PC-9 (cell line): ENCODE measurements around the gene SPATA21. TPM values are rescaled to one million over a fixed set of nuclear protein-coding genes. Genes with fewer than 3 reads are reported as not detected.
"Not testable (repeated sequence)": the region's sequence is repeated elsewhere in the genome, so short reads cannot be mapped to it uniquely, and the experiment has no call there.

Experiments
- BruUV-seq: library from RNA; stranded (reverse); fragments of 400-500 nt; replicated peaks from 2 replicates; lab custom pipeline; 2021; lab: Mats Ljungman, UMichigan
- CTCF ChIA-PET: fragments of 300-600 bp; sonication (Branson Sonifier 250); formaldehyde crosslinking; loops from one replicate; lab custom pipeline; 2022; ENCODE audit warnings: antibody characterized with exemption; lab: Charles Lee
- POLR2A ChIA-PET: fragments of 300-600 bp; sonication (Branson Sonifier 250); formaldehyde crosslinking; loops from one replicate; lab custom pipeline; 2022; ENCODE audit warnings: antibody characterized with exemption; ENCODE audit not compliant: unreplicated experiment; lab: Charles Lee
- DNase-seq, 2 experiments: peaks; one replicate each; pipeline versions ENCODE4 v3.0.0 to v3.0.0-alpha.2; 2015 to 2022; ENCODE audit warnings: mixed read lengths in 1 of 2
- H2AFZ ChIP-seq: fragments of 200-600 bp; sonication (generic); 2 replicates; pipeline ENCODE4 v1.8.1; 2017; ENCODE audit warnings: antibody characterized with exemption
- H3F3A ChIP-seq: fragments of 200-600 bp; sonication (generic); 2 replicates; pipeline ENCODE4 v1.8.1; 2017; ENCODE audit warnings: antibody characterized with exemption, mild to moderate bottlenecking, low read depth; ENCODE audit not compliant: insufficient read depth
- H3K27ac ChIP-seq: fragments of 200-600 bp; sonication (generic); 2 replicates; pipeline ENCODE4 v1.6.1; 2016; ENCODE audit warnings: mixed run types
- H3K27me3 ChIP-seq: fragments of 200-600 bp; sonication (generic); 2 replicates; pipeline ENCODE4 v1.6.1; 2016; ENCODE audit warnings: low read depth, mixed run types; ENCODE audit not compliant: insufficient read depth
- H3K36me3 ChIP-seq: fragments of 200-600 bp; sonication (generic); 2 replicates; pipeline ENCODE4 v1.6.1; 2016; ENCODE audit warnings: low read depth, mixed run types
- H3K4me1 ChIP-seq: fragments of 200-600 bp; sonication (generic); replicated peaks from 2 replicates; pipeline ENCODE4 v1.6.1; 2016; ENCODE audit warnings: mixed run types; ENCODE audit not compliant: insufficient read depth
- H3K4me2 ChIP-seq: fragments of 200-600 bp; sonication (generic); 2 replicates; pipeline ENCODE4 v1.6.1; 2017; ENCODE audit warnings: mixed run types
- H3K4me3 ChIP-seq: fragments of 200-600 bp; sonication (generic); 2 replicates; pipeline ENCODE4 v1.6.1; 2016; ENCODE audit warnings: mixed run types
- H3K79me2 ChIP-seq: fragments of 200-600 bp; sonication (generic); 2 replicates; pipeline ENCODE4 v1.6.1; 2017; ENCODE audit warnings: low read depth, mixed run types
- H3K9me2 ChIP-seq: fragments of 200-600 bp; sonication (generic); 2 replicates; pipeline ENCODE4 v1.8.1; 2017; ENCODE audit warnings: mild to moderate bottlenecking; ENCODE audit not compliant: insufficient read depth
- H3K9me3 ChIP-seq: fragments of 200-600 bp; sonication (generic); 2 replicates; pipeline ENCODE4 v1.8.1; 2016; ENCODE audit warnings: low read depth; ENCODE audit not compliant: insufficient read depth
- H4K20me1 ChIP-seq: fragments of 200-600 bp; sonication (generic); 2 replicates; pipeline ENCODE4 v1.8.1; 2017; ENCODE audit not compliant: insufficient read depth
- CTCF ChIP-seq: fragments of 200-600 bp; sonication (generic); conservative IDR thresholded peaks from 2 replicates; pipeline ENCODE4 v1.6.1; 2017; ENCODE audit warnings: mixed run types, antibody characterized with exemption, mild to moderate bottlenecking, moderate library complexity
- EZH2 ChIP-seq: fragments of 200-600 bp; sonication (generic); IDR thresholded peaks from 2 replicates; pipeline ENCODE4 v1.8.0; 2017; ENCODE audit warnings: antibody characterized with exemption, low read depth
- intact Hi-C: fragments of 100-400 bp; cut with micrococcal nuclease; formaldehyde crosslinking; loops from one replicate; pipeline ENCODE4 v1.10.0; 2022; ENCODE audit not compliant: unreplicated experiment
- total RNA-seq: library from RNA; stranded (reverse); gene quantifications from 2 replicates; pipeline ENCODE4 v1.2.3, GENCODE V29; 2021

The SPATA21 gene
- total RNA-seq, 1 experiment from 2014 or later: not detected

DNA sequence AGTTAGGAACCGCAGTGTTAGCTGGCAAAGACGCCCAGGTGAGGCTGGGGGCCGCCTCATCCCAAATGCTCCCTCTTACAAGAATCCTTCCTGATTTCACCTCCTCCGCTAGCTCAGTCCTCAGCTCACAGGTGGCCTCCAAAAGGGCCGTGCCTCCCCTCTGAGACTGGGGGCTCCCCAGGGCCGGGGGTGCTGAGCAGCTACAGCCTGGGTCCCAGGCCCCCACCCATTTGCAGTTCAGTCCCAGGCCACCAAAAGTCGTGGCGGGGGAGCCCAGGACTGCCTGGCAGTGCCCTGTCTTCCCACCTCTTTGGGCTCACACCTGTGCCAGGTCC is 47.2 kb upstream of the SPATA21 start:
- no peak for DNase-seq
- no peak overlapping the region for H3K4me3 ChIP-seq
- H3K4me1 ChIP-seq: no peaks in the 10 kb centered on the region
- no peak overlapping the region for H3K27ac ChIP-seq
- ChIA-PET CTCF (interaction anchor here (0.7 kb wide), 1 partner anchor 1703 kb away, joined by 16 read pairs; no protein-coding TSS in a partner anchor), POLR2A (no interaction called here)
- no TSS peak for BruUV-seq
- no peaks in the 10 kb centered on the region for H3K9me2 ChIP-seq
- no peak overlapping the region for H2AFZ ChIP-seq
- H3K79me2 ChIP-seq: no peaks in the 10 kb centered on the region
- no peaks in the 10 kb centered on the region for H3K27me3 ChIP-seq
- no peak overlapping the region for H3K4me2 ChIP-seq
- no peaks in the 10 kb centered on the region for H3F3A ChIP-seq
- H4K20me1 ChIP-seq: no peaks in the 10 kb centered on the region
- intact Hi-C loops: no loop called here
- H3K36me3 ChIP-seq: no peaks in the 10 kb centered on the region
- H3K9me3 ChIP-seq: no peaks in the 10 kb centered on the region
- TF ChIP-seq CTCF (no peak), EZH2 (no peak)

GRCh38 chr1:16483639-16484500 is 46.6 kb upstream of the SPATA21 start:
- H2AFZ ChIP-seq, H3K27me3 ChIP-seq, intact Hi-C loops, H3K4me2 ChIP-seq, H3K4me3 ChIP-seq, DNase-seq, H3K4me1 ChIP-seq, H3K27ac ChIP-seq, H3K79me2 ChIP-seq, H3K36me3 ChIP-seq, H3K9me3 ChIP-seq, BruUV-seq, H4K20me1 ChIP-seq, POLR2A ChIA-PET, H3F3A ChIP-seq, H3K9me2 ChIP-seq: not testable (repeated sequence)
- CTCF ChIA-PET: interaction anchor here (0.7 kb wide), 1 partner anchor 1703 kb away, joined by 16 read pairs; no protein-coding TSS in a partner anchor

GRCh38 chr1:16483146-16483545 is 45.9 kb upstream of the SPATA21 start:
- CTCF ChIA-PET, DNase-seq, H3K36me3 ChIP-seq, H3K9me3 ChIP-seq, H3K27me3 ChIP-seq, intact Hi-C loops, H3K4me2 ChIP-seq, H3F3A ChIP-seq, H2AFZ ChIP-seq, POLR2A ChIA-PET, H4K20me1 ChIP-seq, H3K4me3 ChIP-seq, H3K79me2 ChIP-seq, H3K27ac ChIP-seq, H3K4me1 ChIP-seq, H3K9me2 ChIP-seq, BruUV-seq: not testable (repeated sequence)

- Histone ChIP-seq H3K9me2 (no peaks in the 10 kb centered on the region), H4K20me1 (no peaks in the 10 kb centered on the region), H2AFZ (no peak overlapping the region), H3K27me3 (no peaks in the 10 kb centered on the region), H3K4me1 (no peaks in the 10 kb centered on the region), H3K79me2 (no peaks in the 10 kb centered on the region), H3K4me2 (no peak overlapping the region), H3K36me3 (no peaks in the 10 kb centered on the region), H3K4me3 (no peak overlapping the region), H3K27ac (no peak overlapping the region), H3F3A (no peaks in the 10 kb centered on the region), H3K9me3 (no peaks in the 10 kb centered on the region)
- intact Hi-C loops: no loop called here
- no peak for TF ChIP-seq EZH2
- no peak for TF ChIP-seq CTCF
- ChIA-PET CTCF (no interaction called here), POLR2A (no interaction called here)
- BruUV-seq: no TSS peak
- DNase-seq: no peak
Observed at GRCh38 chr1:16478091-16478490, 40.9 kb upstream of the SPATA21 start.

- H3F3A ChIP-seq, H3K79me2 ChIP-seq, H2AFZ ChIP-seq, H3K36me3 ChIP-seq, H3K4me1 ChIP-seq, DNase-seq, POLR2A ChIA-PET, BruUV-seq, H3K4me2 ChIP-seq, H3K9me2 ChIP-seq, CTCF ChIA-PET, intact Hi-C loops, H3K4me3 ChIP-seq, H4K20me1 ChIP-seq, H3K9me3 ChIP-seq, H3K27me3 ChIP-seq, H3K27ac ChIP-seq: not testable (repeated sequence)
Observed at GRCh38 chr1:16475771-16476770, 38.8 kb upstream of the SPATA21 start.
